Stimulated activated CD4-positive, alpha-beta T cell treated with anti-CD3 and anti-CD28 coated beads, Interleukin-12 subunit alpha, Interleukin-12 subunit beta, amount 100 ng/mL, for 4 hours (primary cell): Measurements from ENCODE around the gene SKP1.

Experiments
- DNase-seq: peaks from one replicate; pipeline ENCODE4 v3.0.0-alpha.2; 2020

Gene SKP1

DNA sequence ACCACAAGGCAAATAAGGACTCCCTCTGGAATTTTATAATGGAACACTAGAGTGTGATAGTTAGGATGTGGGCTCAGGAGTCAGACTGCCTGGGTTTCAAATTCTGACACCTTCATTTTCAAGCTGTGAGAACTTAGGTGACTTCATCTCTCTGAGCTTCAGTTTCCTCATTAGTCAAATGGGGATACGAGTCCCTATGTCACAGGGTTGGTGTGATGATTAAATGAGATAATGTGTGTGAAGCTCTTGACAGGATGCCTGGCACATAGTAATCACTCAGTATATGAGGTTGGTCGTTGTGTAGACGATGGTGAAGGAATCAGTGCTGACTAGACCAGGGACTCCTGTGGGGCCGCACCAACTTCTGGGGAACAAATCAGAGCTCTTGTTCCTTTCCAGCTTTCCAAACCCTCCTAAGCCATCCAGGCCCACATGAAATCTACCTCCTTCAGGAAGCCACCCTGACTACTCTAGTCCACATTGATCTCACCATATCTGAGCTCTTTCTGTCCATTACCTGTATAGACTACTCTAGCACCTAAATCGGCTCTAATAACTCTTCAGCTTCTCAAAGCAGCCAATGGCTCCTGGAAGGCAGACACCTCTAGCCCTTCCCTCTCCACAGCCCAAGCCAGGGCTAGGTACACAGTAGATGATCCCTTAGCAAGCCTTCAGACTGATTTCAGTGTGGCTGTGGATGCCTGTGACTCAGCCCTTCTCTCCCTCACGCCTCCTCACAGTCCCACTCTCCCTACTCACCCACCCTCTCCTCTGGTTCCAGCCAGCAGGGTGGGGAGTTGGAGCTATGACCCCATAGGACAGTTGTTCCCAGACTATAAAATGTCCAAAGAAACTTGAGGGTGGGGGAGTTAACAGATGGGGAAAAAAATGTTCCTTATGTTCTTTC lies 64.8 kb downstream of the SKP1 start:
- DNase-seq = no peak

DNA sequence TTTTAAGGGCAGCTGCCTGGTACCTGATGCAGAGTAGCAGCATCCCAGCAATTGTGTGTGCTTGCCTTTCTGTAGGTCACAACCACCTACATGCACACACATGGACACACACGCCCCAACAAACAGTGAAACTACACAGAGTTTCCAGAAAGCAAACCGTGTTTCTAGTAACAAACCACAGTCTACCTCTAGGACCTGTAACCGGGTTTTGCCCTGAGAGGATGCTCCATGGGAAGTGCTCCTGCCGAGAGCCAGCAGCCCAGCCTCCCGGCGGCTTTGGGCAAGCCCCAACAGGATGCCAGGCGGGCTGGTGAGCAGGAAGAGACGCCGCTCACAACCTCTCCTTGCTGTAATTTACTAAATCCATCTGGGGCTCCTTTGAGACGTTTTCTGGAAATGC lies 66.4 kb downstream of the SKP1 start:
- no peak for DNase-seq

DNA sequence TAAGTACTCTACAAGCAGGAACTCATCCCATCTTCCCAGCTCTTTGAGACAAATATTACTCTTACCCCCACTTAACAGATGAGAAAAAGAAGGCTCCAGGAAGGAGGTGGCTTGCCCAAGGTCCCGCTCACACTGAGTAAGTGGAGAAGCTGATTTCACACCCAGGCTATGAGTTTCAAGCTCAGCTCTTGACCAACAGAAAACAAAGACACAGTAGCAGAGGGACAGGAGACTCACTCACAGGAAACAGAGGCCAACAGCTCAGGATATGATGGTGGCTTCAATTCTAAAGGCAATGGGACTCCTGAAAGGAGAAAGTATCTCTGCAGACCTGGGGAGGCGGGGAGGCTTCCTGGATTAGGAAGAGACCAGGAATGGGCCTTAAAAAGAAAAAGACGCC lies 69.0 kb downstream of the SKP1 start:
- DNase-seq = no peak

DNA sequence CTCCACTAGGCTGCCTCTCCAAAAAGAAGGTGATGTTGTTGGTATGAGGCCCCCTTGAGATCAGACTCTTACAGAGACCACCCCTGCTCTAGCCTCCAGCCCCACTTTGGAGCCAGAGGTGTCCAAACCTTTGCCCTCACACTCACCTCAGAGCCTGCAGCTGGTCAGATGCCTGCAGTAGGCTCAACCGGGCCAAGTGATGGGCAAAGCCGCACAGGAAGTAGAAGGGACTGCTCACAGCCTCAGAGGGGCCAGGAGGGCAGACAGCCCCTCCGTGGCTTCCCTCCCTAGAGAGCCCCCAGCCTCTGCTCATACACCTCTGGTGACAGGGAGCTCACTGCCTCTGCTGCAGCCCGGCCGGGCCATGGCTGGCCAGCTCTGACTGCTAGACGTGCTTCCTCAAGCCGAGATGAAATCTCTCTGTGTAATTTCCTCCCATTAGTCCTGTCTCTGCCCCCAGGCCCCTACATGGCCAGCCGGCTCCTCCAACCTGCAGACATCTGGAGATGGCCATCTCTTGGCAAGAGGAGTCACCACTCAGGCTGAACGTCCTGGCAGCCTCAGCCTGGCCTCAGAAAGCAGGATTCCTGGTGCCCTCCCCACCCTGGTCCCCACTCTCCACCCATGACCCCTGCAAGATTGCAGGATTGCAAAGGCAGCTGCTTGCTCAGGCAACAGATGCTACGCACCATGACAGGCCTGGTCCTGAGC lies 69.6 kb downstream of the SKP1 start:
- DNase-seq = no peak

DNA sequence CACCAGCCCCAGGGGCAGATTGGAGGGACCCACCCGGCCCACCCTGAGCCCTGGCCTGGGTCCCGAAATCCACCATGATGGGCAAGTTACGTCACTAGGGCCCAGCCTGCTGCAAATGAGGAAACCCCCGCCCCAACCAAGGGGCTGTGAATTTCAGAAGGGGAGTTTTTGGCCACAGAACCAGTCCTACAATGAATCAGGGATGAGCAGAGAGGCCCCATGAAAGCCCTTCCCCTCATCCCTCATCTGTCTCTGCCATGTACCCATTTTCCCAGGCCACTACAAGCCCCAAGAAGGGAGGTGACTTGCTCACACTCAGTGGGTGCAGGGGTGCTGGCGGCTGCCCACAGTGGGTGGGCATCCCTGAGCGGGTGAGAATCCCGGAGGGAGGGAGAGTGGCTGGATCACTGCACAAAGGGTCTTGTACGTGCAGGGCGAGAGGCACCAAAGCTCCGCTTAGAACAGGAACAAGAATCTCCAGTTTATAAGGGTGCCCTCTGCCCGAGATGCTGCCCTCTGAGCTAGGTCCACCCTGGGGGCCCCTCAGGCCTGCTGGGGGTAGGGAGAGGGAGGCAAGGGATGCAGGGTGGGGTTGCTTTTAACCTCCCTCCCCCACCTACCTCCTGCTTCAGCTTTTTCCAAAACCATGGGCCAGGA lies 72.6 kb downstream of the SKP1 start:
- no peak for DNase-seq

GRCh38 chr5:134103397-134103796 lies 73.4 kb downstream of the SKP1 start:
- DNase-seq = no peak

DNA sequence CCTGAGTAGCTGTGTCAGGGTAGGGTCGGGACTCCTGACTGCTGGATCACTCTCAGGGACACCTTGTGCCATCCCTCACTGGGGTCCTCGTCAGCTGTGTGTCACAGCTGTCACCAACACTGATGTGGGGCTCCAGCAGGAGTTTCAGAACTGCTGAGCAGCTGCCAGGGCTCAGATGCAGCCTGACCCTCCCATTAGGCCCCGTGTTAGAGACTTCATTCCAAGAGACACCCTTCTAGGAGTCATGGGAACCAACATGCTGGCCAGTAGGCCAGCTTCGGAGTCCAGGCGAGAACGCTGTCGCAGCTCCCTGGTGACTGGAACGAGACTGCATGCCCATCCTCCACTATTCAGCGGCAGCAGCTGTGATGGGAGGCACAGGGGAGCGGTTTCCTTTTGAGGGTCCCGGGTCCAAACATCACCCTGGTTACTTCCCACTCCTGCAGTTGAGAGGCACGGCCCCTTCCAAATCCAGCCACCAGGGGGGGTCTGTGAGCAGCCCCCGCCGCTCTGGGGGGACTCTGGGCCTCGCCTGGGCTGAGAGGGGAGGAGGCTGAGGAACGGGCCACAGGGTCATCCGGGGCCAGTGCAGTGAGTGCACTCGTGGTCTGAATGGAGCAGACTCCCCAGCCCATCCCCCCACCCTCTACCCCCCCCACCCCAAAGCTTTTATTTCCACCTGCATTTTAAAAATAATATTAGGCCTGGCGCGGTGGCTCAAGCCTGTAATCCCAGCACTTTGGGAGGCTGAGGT lies 74.9 kb downstream of the SKP1 start:
- peak; percentile 74 for DNase-seq

- DNase-seq = peak; percentile 72
Observed at GRCh38 chr5:134100283-134101091, 76.3 kb downstream of the SKP1 start.

DNA sequence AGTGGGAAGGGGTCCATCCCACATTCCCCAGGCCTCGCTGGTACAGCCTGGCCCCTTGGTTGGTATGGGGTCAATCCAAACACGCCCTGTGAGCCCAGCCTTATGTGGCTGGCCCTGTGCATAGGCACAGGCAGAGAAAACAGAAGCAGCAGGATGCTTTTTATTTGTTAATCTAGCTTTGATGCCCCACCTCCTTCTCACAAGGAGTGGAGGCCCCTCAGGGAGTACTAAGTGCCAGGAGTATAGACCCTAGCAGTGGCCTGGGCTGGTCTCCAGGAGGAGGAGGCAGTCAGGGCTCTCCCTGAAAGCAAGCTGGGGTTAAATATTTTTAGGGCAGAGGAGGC lies 76.8 kb downstream of the SKP1 start:
- no peak for DNase-seq

GRCh38 chr5:134099288-134099872 lies 77.4 kb downstream of the SKP1 start:
- DNase-seq = no peak
